Heart right ventricle (tissue), 16 donors: Measurements from ENCODE around the gene OSBPL3. TPM values are rescaled to one million over a fixed set of nuclear protein-coding genes. Genes with fewer than 3 reads are reported as not detected.

Source experiments
- ATAC-seq, 8 donors: fragments of 200-7000 bp; cut with Tn5 transposase; one replicate each; pipeline ENCODE4 v1.9.1; 2020; ENCODE audit warnings: mild to moderate bottlenecking in 8 of 8, moderate library complexity in 8 of 8, moderate number of reproducible peaks in 1 of 8
- DNase-seq, 2 donors: peaks; one replicate each; pipeline ENCODE4 v3.0.0-alpha.2; 2020
- H3K27ac ChIP-seq, 10 donors: fragments of 200-600 bp; sonication (generic) in 2 of 10; one replicate each; pipeline versions ENCODE4 v1.5.0 to v1.8.0; 2020 to 2022; ENCODE audit warnings: mild to moderate bottlenecking in 3 of 10
- H3K27me3 ChIP-seq, 7 donors: fragments of 200-600 bp; one replicate each; pipeline ENCODE4 v1.8.0; 2021 to 2022; ENCODE audit warnings: mild to moderate bottlenecking in 2 of 7
- H3K36me3 ChIP-seq, 9 donors: fragments of 200-600 bp; sonication (generic) in 1 of 9; one replicate each; pipeline versions ENCODE4 v1.5.0 to v1.8.0; 2020 to 2022; ENCODE audit warnings: mild to moderate bottlenecking in 2 of 9
- H3K4me1 ChIP-seq, 9 donors: fragments of 200-600 bp; sonication (generic) in 1 of 9; one replicate each; pipeline versions ENCODE4 v1.5.0 to v1.8.0; 2020 to 2022; ENCODE audit warnings: mild to moderate bottlenecking in 4 of 9
- H3K4me3 ChIP-seq, 10 donors: fragments of 200-600 bp; sonication (generic) in 2 of 10; one replicate each; pipeline versions ENCODE4 v1.5.0 to v1.8.0; 2020 to 2022; ENCODE audit warnings: mild to moderate bottlenecking in 7 of 10, moderate library complexity in 2 of 10
- H3K9me3 ChIP-seq, 11 donors: fragments of 200-600 bp in 10 of 11; sonication (generic) in 2 of 11; one replicate each; pipeline versions ENCODE4 v1.5.0 to v1.8.0; 2013 to 2022; ENCODE audit warnings: mild to moderate bottlenecking in 2 of 11, control low read depth in 1 of 11, moderate library complexity in 1 of 11
- WGBS, 2 donors: extraction: QIAGEN DNeasy Blood & Tissue Kit; methylation state at CpG; one replicate each; pipeline ENCODE4 v1.1.7; 2013; ENCODE audit warnings: inconsistent platforms in 1 of 2; 5-methylcytosine and 5-hydroxymethylcytosine counted together
- intact Hi-C, 10 donors: fragments of 100-400 bp; cut with DNase I; formaldehyde crosslinking; loops; one replicate each; pipeline versions ENCODE4 v1.11.1 to v1.14.2; 2022
- polyA plus RNA-seq, 2 donors: library from polyadenylated mRNA; stranded (reverse); fragments of 200-250 nt; gene quantifications; one replicate each; pipeline ENCODE4 v1.2.3, GENCODE V29; 2013
- total RNA-seq, 10 donors: library from RNA; stranded (reverse); fragmentation: NEBNext Ultra II Directional in 3 of 10; extraction: Animal tissue kit (Norgen Biotek cat#: 25700) in 3 of 10; gene quantifications; one replicate each; pipeline versions ENCODE4 v1.2.1 to v1.2.4, GENCODE V29; 2021 to 2023
- TF ChIP-seq, protein P1 (sequence below), 9 donors: fragments of 200-600 bp; sonication (generic) in 2 of 9; IDR thresholded peaks; one replicate each; pipeline versions ENCODE4 v1.5.0 to v1.8.0; 2021 to 2022; ENCODE audit warnings: antibody characterized with exemption in 9 of 9, mild to moderate bottlenecking in 5 of 9, moderate library complexity in 1 of 9
- donor health status: Arrhythmogenic right ventricular cardiomyopathy.
- donor health status: ischemic (EF 13 %, LVEDD 7.1; RV severe dilation, severe dysfunction).
- donor health status: healthy with polysubstance abuse.
- donor health status: DM: no; HTN: yes; CAD: no.
- donor health status: DM: no; HTN: no; CAD: no.
- donor health status: ischemic (EF 25% LVEDD 6.9; RV normal size, moderate dysfunction).
- donor health status: ischemic (EF 25% LVEDD 5.7; RV mildly dilated, moderate dysfunction).
- donor health status: healthy.
- donor health status: DM: yes; HTN: yes; CAD: no.
- donor health status: Ischemic cardiomyopathy.
- donor health status: ischemic (EF 35%, LVEDD 5.7; RV mildly dilated, moderate dysfunction).
- donor health status: nonischemic (EF 11% LVEDD 7.7; RV severe dilation, severe dysfunction).
- donor health status: DM: yes; HTN: yes; CAD: no.
- donor health status: PGD.
- donor health status: ischemic (EF 29% LVEDD 5.4; RV normal size, mild dysfunction).
- donor health status: nonischemic (EF 23%, LVEDD 6.1; RV moderate dilation, normal function).

Gene OSBPL3
- total and polyA plus RNA-seq, 12 donors, result 1.2 to 10.6 (median 3.5) TPM

DNA sequence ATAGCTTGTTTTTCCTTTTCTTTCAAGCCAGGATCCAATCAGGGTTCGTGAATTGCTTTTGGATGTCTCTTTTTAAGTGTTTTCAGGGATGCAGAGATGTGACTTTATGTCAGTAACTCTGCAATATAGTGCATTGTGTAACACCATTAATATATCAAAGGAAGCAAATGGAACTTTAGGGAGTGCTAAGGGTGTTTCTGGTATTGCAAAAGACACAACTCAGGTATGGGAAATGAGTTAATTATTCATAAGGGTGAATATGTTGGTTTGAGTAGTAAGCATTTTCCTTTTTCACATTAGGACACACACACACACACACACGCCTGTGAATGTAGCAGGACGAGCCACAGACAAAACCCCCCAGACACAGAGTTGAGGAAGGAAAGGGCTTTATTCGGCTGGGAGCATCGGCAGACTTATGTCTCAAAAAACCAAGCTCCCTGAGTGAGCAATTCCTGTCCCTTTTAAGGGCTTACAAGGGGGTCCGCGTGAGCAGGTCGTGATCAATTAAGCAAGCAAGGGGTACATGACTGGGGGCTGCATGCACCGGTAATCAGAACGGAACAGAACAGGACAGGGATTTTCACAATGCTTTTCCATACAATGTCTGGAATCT lies 190.9 kb downstream of the OSBPL3 start:
- Histone ChIP-seq H3K36me3 (no peaks in the 10 kb centered on the region), H3K27ac (no peak overlapping the region), H3K9me3 (no peaks in the 10 kb centered on the region), H3K4me3 (no peak overlapping the region), H3K4me1 (peaks cover 0 to 14% (median 0%) of the 10 kb centered on the region in 9 donors), H3K27me3 (no peaks in the 10 kb centered on the region)
- DNase-seq (no peak), ATAC-seq (no peak)
- 90% methylated on average over 10 of the region's 10 CpGs for WGBS, 2 donors
- intact Hi-C loops, result no loop called here
- TF ChIP-seq, protein P1, sequence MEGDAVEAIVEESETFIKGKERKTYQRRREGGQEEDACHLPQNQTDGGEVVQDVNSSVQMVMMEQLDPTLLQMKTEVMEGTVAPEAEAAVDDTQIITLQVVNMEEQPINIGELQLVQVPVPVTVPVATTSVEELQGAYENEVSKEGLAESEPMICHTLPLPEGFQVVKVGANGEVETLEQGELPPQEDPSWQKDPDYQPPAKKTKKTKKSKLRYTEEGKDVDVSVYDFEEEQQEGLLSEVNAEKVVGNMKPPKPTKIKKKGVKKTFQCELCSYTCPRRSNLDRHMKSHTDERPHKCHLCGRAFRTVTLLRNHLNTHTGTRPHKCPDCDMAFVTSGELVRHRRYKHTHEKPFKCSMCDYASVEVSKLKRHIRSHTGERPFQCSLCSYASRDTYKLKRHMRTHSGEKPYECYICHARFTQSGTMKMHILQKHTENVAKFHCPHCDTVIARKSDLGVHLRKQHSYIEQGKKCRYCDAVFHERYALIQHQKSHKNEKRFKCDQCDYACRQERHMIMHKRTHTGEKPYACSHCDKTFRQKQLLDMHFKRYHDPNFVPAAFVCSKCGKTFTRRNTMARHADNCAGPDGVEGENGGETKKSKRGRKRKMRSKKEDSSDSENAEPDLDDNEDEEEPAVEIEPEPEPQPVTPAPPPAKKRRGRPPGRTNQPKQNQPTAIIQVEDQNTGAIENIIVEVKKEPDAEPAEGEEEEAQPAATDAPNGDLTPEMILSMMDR (IDR thresholded peaks at IDR 0.05), result no peak

DNA sequence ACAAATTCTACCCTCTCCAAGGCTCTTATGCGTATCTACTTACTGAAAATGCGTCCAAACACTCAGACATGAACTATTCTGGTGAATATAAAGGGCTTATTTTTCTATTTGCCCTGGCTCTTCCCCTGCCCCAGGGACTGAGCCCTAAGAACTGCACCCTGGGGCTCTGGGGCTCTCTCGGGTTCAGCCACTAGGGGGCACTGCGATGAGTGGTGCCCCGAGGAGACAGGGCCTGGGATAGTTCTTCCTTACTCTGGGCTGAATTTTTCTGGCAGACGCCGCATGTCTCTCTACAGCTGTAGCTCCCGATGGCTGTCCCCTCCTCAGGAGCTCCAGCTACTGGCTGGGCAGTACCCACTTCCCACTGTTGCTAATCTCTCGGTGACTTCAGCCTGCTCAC lies 191.9 kb downstream of the OSBPL3 start:
- DNase-seq (no peak), ATAC-seq (no peak)
- TF ChIP-seq, protein P1 (IDR thresholded peaks at IDR 0.05), result peak in 5 of 9 donors; percentile 6 to 39 (median 21)
- Histone ChIP-seq H3K9me3 (peaks cover 0 to 1% (median 0%) of the 10 kb centered on the region in 11 donors), H3K27me3 (no peaks in the 10 kb centered on the region), H3K4me3 (no peak overlapping the region), H3K36me3 (no peaks in the 10 kb centered on the region), H3K27ac (no peak overlapping the region), H3K4me1 (peaks cover 0 to 10% (median 0%) of the 10 kb centered on the region in 9 donors)
- whole genome bisulfite sequencing, 2 donors, result 95 to 96% methylated on average over 9 of the region's 9 CpGs
- intact Hi-C loops, result no loop called here

DNA sequence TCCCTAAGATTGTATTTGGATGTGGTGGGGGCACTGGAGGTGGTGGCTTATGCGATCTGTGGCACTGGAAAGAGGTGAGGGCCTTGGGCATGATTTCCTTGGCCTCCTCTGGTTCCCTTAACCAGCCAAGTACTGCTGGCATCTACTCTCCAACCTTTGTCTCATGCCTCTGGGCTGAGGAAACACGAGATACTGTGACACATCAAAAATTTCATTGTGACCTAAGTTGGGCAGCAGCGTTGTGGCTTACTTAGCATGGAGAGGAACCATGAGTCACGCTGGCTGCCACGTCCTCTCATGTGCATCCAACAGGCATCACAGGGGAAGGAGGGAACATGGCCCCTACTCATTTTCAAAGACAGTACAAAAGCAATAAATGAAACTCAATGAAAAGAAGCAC lies 193.0 kb downstream of the OSBPL3 start:
- ATAC-seq, result peak in 5 of 8 donors; percentile 54 to 78 (median 61)
- 72 to 73% methylated on average over 5 of the region's 5 CpGs for WGBS, 2 donors
- DNase-seq, result peak in 1 of 2 donors; percentile 8
- H3K4me1 ChIP-seq, result peaks cover 0 to 10% (median 0%) of the 10 kb centered on the region in 9 donors
- TF ChIP-seq, protein P1 (IDR thresholded peaks at IDR 0.05), result no peak
- peak overlapping the region in 1 of 10 donors; percentile 68 for H3K27ac ChIP-seq
- intact Hi-C loops, result no loop called here
- no peaks in the 10 kb centered on the region for H3K27me3 ChIP-seq
- H3K4me3 ChIP-seq, result no peak overlapping the region
- no peaks in the 10 kb centered on the region for H3K36me3 ChIP-seq
- peaks cover 0 to 4% (median 0%) of the 10 kb centered on the region in 11 donors for H3K9me3 ChIP-seq

DNA sequence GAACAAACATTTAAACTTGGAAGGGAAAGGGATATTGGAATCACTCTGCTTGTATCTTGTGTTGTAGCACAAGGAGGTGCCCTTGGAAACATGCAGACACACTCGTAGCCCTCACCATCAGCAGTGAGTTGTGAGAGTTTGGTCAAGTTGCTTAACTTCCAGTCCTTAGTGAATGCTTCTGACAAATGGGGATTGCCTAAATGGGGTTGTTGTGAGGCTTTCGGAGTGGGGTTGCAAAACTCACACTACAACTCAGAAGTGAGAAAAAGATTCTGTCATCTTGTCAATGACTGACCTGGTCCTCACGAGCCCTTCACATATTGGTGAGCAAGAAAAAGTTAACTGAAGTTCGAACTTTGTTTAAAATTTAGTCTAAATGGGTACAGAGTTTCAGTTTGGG lies 193.7 kb downstream of the OSBPL3 start:
- WGBS, 2 donors, result 84 to 88% methylated on average over 4 of the region's 4 CpGs
- H3K27me3 ChIP-seq, result no peaks in the 10 kb centered on the region
- no peak overlapping the region for H3K4me3 ChIP-seq
- ATAC-seq (no peak), DNase-seq (no peak)
- H3K27ac ChIP-seq, result peak overlapping the region in 1 of 10 donors; percentile 68
- intact Hi-C loops, result no loop called here
- H3K4me1 ChIP-seq, result peaks cover 0 to 12% (median 0%) of the 10 kb centered on the region in 9 donors
- H3K9me3 ChIP-seq, result peaks cover 0 to 4% (median 0%) of the 10 kb centered on the region in 11 donors
- H3K36me3 ChIP-seq, result no peaks in the 10 kb centered on the region
- TF ChIP-seq, protein P1 (IDR thresholded peaks at IDR 0.05), result no peak
